ENCODE data around the gene PRSS38.

DNA sequence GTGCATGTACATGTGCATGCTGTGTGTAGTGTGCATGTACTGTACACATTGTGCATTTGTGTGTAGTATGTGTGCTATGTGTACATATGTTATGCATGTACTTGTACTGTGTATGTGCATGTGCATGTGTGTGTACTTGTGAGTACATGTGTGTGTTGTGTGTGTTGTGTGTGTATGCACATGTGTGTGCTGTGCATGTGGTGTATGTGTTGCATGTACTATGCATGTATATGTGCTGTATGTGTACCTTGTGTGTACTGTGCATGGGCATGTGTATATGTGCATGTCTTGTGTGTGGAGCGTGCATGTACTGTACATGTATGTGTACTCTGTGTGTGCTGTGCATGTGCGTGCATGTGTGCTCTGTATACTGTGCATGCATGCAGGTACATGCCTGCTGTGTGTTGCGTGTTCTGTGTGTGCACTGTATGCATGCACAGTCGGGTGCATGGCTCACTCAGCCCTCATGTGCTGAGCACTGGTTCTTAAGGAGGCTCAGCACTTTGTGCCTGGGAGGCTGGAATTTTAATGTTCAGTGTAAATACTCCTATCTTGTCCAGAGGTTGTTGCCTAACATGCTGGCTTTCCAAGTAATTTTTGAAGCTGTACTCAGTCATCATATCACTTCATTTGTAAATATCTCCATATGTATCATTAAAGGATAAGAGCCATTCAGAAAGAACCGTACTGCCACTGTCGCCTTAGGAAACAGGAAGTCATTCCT is 47.9 kb upstream of the PRSS38 start:
- TF ChIP-seq EZH2phosphoT487 (IDR thresholded peaks at IDR 0.05; ENCODE audit: insufficient read depth, low read depth) = no peak
- TF ChIP-seq EZH2 (IDR thresholded peaks at IDR 0.05; ENCODE audit: insufficient read depth, poor library complexity, severe bottlenecking) = no peak

Measured in GM23248 (cell line).